ENCODE measurements around the gene CBX2. TPM values are rescaled to one million over a fixed set of nuclear protein-coding genes. Genes with fewer than 3 reads are reported as not detected.
A peak's percentile ranks its signal among the peaks of the same experiment; 100 is the strongest.

The CBX2 gene
- total RNA-seq, 1 experiment from 2014 or later: 79.4 TPM

DNA sequence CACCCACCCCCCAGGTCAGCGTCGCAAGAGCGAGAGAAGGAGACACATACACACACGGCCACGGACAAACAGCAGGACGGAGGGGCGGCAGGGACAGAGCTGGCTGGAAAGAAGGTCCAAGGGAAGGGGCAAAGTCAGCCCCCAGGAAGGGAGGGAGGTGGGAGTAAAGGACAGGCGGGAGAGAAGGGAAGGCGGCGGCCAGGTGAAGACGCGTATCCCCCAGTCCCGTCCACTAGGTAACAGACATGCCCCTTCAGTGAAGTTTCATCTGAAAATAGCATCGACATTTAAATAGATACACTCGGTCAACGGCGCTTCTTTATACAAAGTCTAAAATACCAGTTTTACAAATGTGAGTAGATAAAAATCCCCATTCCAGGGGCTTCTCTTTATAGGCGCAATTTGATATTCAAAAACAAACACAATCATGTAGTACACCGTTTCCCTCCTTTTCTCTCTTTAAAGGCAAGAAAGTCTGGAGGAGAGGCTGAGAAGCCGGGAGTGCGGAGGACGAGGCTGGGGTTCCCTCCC is 14.5 kb downstream of the CBX2 start:
- no peak overlapping the region for H3K4ac ChIP-seq (ENCODE audit: low read depth, low read length)
- no peak overlapping the region for H3K56ac ChIP-seq (ENCODE audit: insufficient read length, low read depth, low read length)
- no peak overlapping the region for H2AK5ac ChIP-seq (ENCODE audit: insufficient read length, low read length)
- TF ChIP-seq, protein P1, sequence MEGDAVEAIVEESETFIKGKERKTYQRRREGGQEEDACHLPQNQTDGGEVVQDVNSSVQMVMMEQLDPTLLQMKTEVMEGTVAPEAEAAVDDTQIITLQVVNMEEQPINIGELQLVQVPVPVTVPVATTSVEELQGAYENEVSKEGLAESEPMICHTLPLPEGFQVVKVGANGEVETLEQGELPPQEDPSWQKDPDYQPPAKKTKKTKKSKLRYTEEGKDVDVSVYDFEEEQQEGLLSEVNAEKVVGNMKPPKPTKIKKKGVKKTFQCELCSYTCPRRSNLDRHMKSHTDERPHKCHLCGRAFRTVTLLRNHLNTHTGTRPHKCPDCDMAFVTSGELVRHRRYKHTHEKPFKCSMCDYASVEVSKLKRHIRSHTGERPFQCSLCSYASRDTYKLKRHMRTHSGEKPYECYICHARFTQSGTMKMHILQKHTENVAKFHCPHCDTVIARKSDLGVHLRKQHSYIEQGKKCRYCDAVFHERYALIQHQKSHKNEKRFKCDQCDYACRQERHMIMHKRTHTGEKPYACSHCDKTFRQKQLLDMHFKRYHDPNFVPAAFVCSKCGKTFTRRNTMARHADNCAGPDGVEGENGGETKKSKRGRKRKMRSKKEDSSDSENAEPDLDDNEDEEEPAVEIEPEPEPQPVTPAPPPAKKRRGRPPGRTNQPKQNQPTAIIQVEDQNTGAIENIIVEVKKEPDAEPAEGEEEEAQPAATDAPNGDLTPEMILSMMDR (conservative IDR thresholded peaks at IDR 0.05): no peak
- no peak overlapping the region for H4K91ac ChIP-seq (ENCODE audit: insufficient read length, low read depth, low read length)
- Mint-ChIP-seq H3K36me3 (ENCODE audit: insufficient read depth in 1 of 3, low read depth in 3 of 3) (no peaks in the 10 kb centered on the region; a peak in 2 of 7 replicates), H3K4me1 (peaks cover 29 to 54% of the 10 kb centered on the region in 2 experiments), H3K4me3 (peak overlapping the region in 1 of 2 experiments; percentile 71; a peak in 3 of 5 replicates), H3K27ac (no peak overlapping the region), H3K27me3 (ENCODE audit: low read depth) (peaks cover 91% of the 10 kb centered on the region), H3K9me3 (peaks cover 0 to 3% of the 10 kb centered on the region in 2 experiments; a peak in 1 of 5 replicates)
- no peak overlapping the region for H3K18ac ChIP-seq (ENCODE audit: insufficient read length, low read depth, low read length)
- H2AFZ ChIP-seq (ENCODE audit: low read length): no peak overlapping the region
- no peak overlapping the region for H2BK15ac ChIP-seq (ENCODE audit: low read depth, low read length)
- H4K20me1 ChIP-seq (ENCODE audit: control insufficient read depth, insufficient read depth, insufficient read length): no peaks in the 10 kb centered on the region
- no peak overlapping the region for H4K8ac ChIP-seq (replicated peaks; ENCODE audit: insufficient read length, low read depth, low read length)
- no peak overlapping the region for H3K27ac ChIP-seq (ENCODE audit: insufficient read length, low read depth, low read length)
- no peak overlapping the region for H2BK5ac ChIP-seq (ENCODE audit: insufficient read length, low read length)
- H2BK20ac ChIP-seq (ENCODE audit: low read depth, low read length, poor library complexity, severe bottlenecking): no peak overlapping the region
- H3K23ac ChIP-seq (ENCODE audit: insufficient read length, low read depth, low read length): no peak overlapping the region
- no peak overlapping the region; the same call in 1 of the 2 replicates for H3K14ac ChIP-seq (ENCODE audit: insufficient read depth, low read length)
- no peak overlapping the region for H3K4me2 ChIP-seq (ENCODE audit: insufficient read depth, insufficient read length, low read length)
- H3K9ac ChIP-seq (ENCODE audit: extremely low read depth, insufficient read length, low read length): no peak overlapping the region
- H3K27me3 ChIP-seq (ENCODE audit: insufficient read depth, low read length): peaks cover 72% of the 10 kb centered on the region
- no peak overlapping the region for H4K5ac ChIP-seq (ENCODE audit: insufficient read length, low read depth, low read length)
- no peaks in the 10 kb centered on the region for H3K9me3 ChIP-seq (ENCODE audit: control insufficient read depth, low read depth, low read length)
- no CpG with 5 or more reads among the region's 22 CpGs for WGBS (ENCODE audit: extremely low coverage, insufficient read length, low lambda C conversion rate)
- H3T11ph ChIP-seq (ENCODE audit: low read length): no peak overlapping the region
- H3K23me2 ChIP-seq (ENCODE audit: insufficient read length, low read depth, low read length, poor library complexity, severe bottlenecking): peaks cover 12% of the 10 kb centered on the region
- no peaks in the 10 kb centered on the region for H3K79me2 ChIP-seq (ENCODE audit: insufficient read depth, low read length)
- no peak overlapping the region for H2BK12ac ChIP-seq (ENCODE audit: insufficient read length, low read depth, low read length)
- H3K79me1 ChIP-seq (ENCODE audit: insufficient read depth, low read depth, low read length, poor library complexity, severe bottlenecking): no peaks in the 10 kb centered on the region
- H2BK120ac ChIP-seq (ENCODE audit: low read depth, low read length, poor library complexity, severe bottlenecking): no peak overlapping the region
- H3K4me1 ChIP-seq (ENCODE audit: insufficient read depth, low read length): peaks cover 8% of the 10 kb centered on the region
- DNase-seq: no peak
